GM18868 (cell line): ENCODE data around the gene ELK3.

Experiments used
- ATAC-seq: cut with Tn5 transposase; IDR thresholded peaks from one replicate; pipeline ENCODE4 v1.9.1; 2021; ENCODE audit warnings: mild to moderate bottlenecking, moderate library complexity; ENCODE audit not compliant: unreplicated experiment

ELK3 gene

DNA sequence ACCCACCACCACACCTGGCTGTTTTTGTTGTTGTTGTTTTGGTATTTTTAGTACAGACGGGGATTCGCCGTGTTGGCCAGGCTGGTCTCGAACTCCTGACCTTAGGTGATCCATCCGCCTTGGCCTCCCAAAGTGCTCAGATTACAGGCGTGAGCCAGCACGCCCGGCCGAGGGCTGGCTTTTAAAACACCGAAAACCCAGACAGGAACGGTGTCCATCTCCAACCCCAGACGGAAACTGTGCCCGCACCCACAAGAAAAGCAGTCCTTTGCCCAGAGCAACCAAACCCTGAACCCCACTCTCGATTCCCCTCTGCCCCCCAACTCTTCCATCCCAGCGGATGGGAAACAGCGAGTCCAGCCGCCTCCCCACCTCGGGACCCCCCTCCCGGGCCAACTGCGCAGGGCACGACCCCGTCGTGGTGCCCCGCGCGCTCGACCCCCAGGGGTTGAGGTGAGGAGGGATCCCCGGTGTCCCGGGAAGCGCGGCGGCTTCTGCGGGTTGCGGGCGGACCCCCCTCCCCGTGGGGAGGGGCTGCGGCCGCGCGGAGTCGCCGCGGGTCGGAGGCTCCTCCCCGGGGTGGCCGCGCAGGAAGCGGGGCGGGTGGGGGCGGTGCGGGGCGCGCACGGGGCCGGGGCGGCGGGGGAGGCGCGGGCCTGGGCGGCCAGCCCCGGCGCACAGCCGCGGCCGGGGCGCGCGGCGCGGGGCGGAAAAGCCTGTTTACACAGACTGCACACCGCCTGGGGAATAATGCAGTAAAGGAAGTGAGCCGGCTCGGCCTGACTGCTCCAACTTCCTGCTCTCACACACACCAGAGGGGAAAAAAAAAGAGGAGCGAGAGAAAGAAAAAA lies at the start of gene ELK3:
Gene ELK3 (plus strand): TSS at position 651 of the 851 bp plus-strand sequence.
- peak; percentile 36 for ATAC-seq

GRCh38 chr12:96146747-96147146 lies 47.4 kb upstream of the ELK3 start:
- ATAC-seq: no peak

- ATAC-seq: no peak
These were observed 43.7 kb upstream of the ELK3 start for GRCh38 chr12:96150442-96150841.

DNA sequence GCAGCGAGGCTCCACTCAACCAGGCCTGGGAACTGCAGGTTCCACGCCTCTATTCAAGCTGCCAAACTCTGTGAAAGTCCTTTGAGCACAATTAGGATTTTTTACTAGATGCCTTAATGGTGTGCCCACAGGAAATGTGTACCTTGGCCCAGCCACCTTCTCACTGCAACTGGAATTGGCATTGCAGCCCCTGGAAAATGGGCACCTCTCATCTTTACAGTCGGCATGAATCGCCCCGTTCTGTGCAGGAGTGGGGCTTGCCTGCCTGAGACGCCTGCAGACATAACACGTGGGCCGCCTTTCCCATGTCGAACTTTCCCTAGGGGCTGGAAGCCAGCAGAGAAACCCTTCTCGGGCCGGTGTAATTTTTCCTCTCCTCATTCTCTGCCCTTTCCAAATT lies 42.0 kb upstream of the ELK3 start:
- no peak for ATAC-seq

GRCh38 chr12:96153131-96153725 lies 40.9 kb upstream of the ELK3 start:
- no peak for ATAC-seq

- no peak for ATAC-seq
These were observed 39.0 kb upstream of the ELK3 start for GRCh38 chr12:96155181-96155580.

- ATAC-seq: no peak
These were observed 38.4 kb upstream of the ELK3 start for GRCh38 chr12:96155781-96156180.

GRCh38 chr12:96156211-96156610 lies 38.0 kb upstream of the ELK3 start:
- no peak for ATAC-seq

DNA sequence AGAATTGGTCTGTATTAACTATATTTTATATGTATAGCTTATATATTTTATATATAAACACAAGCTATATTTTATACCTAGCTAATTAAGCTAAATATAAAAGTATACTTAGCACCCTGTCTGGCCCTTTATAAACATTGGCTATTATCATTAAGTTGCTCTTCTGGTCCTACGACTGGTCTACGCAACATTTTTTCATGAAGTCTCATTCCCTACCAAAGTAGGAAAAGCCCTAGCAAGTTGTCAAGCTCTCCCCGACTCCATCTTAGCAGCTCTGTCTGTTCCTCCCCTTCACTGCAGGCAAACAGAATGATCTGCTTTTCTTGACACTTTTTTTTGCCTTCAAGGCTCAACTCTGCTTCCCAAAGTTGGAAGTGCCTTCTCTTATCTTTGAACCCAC lies 36.7 kb upstream of the ELK3 start:
- ATAC-seq: no peak

DNA sequence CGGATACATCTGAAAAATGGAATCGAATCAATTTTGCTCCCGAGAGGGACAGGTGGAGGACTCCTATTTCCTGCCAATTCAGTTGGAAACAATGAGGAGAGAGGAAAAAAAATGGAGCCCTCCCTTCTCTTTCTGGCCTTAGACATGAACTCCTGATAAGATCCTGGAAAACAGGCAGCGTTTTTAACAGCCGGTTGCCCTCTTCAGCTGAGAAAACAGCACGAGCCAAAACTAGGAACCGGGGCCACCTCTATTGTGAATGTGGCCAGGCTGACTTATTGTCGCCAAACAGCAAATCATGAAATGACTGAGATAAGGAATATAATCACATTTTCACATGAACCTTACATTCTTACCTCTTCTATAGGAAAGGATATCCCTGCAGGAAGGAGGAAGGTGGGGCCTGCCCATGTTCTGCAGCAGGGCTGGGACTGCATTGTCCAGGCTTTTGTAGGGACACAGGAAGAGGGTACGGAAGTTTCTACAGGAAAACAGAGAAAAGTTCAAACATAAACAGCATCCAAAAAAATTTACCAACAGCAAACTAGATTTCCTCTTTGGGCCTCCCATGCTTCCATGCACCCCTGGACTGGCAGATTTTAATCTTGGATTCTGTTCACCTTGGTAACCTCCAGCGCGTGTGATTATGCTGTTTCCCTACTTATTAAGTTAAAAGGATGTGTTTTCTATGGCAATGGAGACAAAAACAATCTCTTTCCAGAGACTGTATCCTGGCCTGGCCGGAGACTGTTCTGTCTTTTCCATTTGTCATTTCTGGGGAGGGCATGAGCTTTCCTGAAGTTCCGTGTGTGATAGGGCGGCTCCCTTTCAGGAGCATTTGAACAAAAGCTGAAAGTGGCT lies 29.0 kb upstream of the ELK3 start:
- no peak for ATAC-seq

DNA sequence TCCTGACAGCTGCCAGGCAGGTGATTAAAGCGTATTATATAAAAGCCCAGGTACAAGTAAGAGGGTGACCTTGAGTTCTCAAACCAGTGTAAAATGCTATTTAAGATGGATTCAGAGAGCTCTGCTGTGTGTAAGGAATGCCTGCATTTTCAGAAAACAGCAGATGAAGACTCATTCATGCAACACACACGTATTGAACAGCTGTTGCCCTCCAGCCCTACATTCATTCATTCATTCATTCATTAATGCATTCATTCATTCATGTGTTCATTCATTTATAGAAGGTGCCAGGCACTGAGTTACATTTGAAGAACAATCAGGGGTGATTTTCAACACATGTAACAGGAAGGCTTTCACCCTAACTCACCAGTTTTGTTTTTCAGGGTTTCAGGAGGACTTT lies 27.4 kb upstream of the ELK3 start:
- no peak for ATAC-seq

DNA sequence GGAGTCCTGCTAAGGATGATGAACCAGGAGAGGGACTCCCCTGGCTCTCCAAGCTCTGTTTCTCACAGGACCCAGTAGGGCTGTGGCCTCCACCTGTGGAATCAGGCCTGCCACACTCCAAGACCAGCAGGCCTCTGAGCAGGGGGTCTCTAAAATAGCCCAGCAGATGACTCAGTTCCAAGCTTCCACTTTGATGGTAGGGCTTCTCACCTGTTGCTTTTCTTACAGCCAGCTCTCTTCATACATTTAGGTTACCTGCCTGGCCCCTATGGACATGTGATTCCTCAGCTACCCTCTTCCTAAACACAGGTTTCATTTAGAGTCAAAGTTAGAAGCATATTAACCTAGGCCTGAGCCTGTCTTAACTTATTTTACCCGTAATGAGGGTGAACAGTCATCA lies 26.7 kb upstream of the ELK3 start:
- no peak for ATAC-seq

DNA sequence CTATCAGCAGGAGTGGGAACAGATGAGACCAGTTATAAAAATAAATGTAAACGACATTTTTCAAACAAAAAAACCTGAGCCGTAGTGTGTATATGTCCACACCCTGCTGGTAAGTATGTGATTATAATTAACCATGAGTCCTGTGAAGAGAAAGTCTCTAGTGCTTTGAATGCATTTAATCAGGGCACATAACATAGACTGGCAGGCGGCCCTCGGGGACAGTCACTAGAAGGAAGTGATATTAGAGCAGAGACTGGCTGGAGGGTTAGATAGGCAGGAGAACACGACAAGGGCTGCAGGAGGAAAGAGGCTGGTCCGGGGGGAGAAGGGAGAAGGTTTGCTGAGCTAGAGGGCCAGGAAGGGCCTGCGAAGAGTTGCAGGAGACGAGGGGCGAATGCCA lies 23.8 kb upstream of the ELK3 start:
- ATAC-seq: no peak

GRCh38 chr12:96170762-96171161 lies 23.4 kb upstream of the ELK3 start:
- ATAC-seq: no peak

- ATAC-seq: no peak
These were observed 22.3 kb upstream of the ELK3 start for GRCh38 chr12:96171905-96172304.

- ATAC-seq: no peak
These were observed 21.2 kb upstream of the ELK3 start for GRCh38 chr12:96172981-96173380.

- no peak for ATAC-seq
These were observed 17.6 kb upstream of the ELK3 start for GRCh38 chr12:96176575-96176974.

GRCh38 chr12:96177013-96177412 lies 17.2 kb upstream of the ELK3 start:
- peak; percentile 90 for ATAC-seq

DNA sequence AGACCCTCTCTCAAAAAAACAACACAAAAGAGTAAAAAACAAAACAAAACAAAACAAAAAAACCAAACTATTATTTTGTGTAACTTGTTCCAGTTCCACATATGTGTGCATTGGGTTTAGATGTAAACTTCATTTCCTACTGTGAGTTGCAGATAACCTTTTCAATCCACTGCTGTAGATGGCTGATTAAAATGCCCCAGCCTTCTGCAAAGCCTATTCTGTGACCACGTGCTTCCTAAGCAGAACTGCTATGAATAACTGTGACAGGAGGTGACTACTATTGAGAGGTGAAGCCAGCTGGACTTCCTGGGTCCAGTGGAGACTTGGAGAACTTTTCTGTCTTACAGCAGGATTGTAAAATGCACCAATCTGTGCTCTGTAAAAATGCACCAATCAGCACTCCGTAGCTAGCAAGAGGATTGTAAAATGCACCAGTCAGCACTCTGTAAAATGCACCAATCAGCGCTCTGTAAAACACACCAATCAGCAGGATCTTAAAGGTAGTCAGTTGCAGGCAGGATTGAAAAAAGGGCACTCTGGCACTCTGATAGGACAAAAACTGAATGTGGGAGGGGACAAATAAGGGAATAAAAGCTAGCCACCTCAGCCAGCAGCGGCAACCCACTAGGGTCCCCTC lies 10.3 kb upstream of the ELK3 start:
- ATAC-seq: no peak

DNA sequence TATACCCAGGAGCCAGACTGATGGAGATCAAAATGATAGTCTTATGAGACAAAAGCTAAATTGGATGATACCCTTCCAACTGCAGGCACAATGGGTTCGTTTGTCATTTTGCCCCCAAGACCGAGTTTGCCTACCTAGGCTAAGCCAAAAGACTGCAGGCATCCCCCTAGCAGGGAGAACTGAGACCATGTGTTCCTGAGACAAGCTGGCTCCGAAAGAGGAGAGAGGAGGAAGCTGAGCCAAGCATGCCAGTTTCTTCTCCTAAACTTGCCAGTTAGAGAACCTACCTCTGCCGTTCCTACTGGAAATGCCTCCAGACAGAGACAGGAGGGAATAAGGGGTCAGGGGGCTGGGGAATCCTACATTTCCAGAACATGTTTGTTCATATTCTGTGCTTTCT lies 8.3 kb upstream of the ELK3 start:
- no peak for ATAC-seq

- ATAC-seq: no peak
These were observed 7.4 kb upstream of the ELK3 start for GRCh38 chr12:96186607-96187301.
